Endothelial cell of umbilical vein (primary cell): ENCODE measurements around the gene FBXW4.

ENCODE experiments used
- CTCF ChIP-seq, 2 donors: IDR thresholded peaks; 1 replicate in 1 of 2; 2 replicates in 1 of 2; pipeline ENCODE4 v1.5.1; 2011; ENCODE audit warnings: low read length in 2 of 2, mild to moderate bottlenecking in 2 of 2, moderate library complexity in 2 of 2, control low read depth in 1 of 2, inconsistent platforms in 1 of 2, low read depth in 1 of 2; ENCODE audit not compliant: insufficient read depth in 1 of 2; ENCODE audit errors: extremely low read depth in 1 of 2
- EZH2 ChIP-seq: IDR thresholded peaks from 2 replicates; pipeline ENCODE4 v1.6.1; 2012; ENCODE audit warnings: borderline replicate concordance, low read depth, mild to moderate bottlenecking, moderate library complexity, low read length, inconsistent platforms; ENCODE audit not compliant: severe bottlenecking
- FOS ChIP-seq: IDR thresholded peaks from 2 replicates; pipeline ENCODE4 v1.6.1; 2011; ENCODE audit warnings: mild to moderate bottlenecking, low read length, moderate library complexity, borderline replicate concordance; ENCODE audit not compliant: insufficient read depth
- POLR2A ChIP-seq: IDR thresholded peaks from 2 replicates; pipeline ENCODE4 v1.6.1; 2012; ENCODE audit warnings: low read depth, mild to moderate bottlenecking, control low read depth, low read length
- POLR2AphosphoS5 ChIP-seq: IDR thresholded peaks from 2 replicates; pipeline ENCODE4 v1.6.1; 2012; ENCODE audit warnings: low read depth, mild to moderate bottlenecking, control low read depth, low read length, moderate library complexity; ENCODE audit not compliant: insufficient read depth

DNA sequence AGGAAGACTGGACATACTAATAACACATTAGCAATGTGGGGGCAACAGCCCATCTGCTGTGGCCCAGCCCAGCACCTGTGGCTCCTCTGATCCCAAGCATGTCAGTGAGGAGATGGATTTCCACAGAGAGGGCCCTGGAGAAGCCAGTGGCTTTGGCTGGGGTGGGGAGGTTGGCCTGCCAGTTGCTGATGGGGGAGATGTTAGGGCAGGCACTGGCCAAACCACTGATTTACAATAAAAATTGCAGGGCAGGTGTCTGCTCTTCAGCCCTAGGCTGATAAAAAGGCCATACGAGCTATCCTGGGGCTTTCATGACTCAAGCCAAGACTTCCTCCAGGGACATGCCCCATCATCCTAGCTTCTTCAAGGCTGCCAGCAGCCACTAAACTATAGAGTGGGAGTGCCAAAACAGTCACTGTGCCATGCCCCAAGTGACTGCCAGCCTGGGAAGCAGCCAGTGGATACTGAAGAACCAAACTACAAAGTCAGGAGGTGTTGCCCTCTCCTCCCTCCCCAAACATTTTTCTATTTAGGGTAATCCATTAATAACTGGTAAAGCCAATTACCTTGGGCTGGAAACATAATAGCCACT, 69.1 kb downstream of the FBXW4 start:
- no peak for TF ChIP-seq POLR2AphosphoS5
- TF ChIP-seq CTCF (IDR thresholded peaks at IDR 0.05; ENCODE audit: extremely low read depth in 1 of 2, insufficient read depth in 1 of 2, low read depth in 1 of 2, low read length in 2 of 2) = no peak
- TF ChIP-seq POLR2A = no peak
- TF ChIP-seq EZH2 = no peak
- TF ChIP-seq FOS = no peak
